ENCODE data around the gene HDAC8.

GRCh38 chrX:72395237-72395636 lies 177.4 kb downstream of the HDAC8 start:
- no peak for TF ChIP-seq POLR2A (IDR thresholded peaks at IDR 0.05)
- TF ChIP-seq, protein P1, sequence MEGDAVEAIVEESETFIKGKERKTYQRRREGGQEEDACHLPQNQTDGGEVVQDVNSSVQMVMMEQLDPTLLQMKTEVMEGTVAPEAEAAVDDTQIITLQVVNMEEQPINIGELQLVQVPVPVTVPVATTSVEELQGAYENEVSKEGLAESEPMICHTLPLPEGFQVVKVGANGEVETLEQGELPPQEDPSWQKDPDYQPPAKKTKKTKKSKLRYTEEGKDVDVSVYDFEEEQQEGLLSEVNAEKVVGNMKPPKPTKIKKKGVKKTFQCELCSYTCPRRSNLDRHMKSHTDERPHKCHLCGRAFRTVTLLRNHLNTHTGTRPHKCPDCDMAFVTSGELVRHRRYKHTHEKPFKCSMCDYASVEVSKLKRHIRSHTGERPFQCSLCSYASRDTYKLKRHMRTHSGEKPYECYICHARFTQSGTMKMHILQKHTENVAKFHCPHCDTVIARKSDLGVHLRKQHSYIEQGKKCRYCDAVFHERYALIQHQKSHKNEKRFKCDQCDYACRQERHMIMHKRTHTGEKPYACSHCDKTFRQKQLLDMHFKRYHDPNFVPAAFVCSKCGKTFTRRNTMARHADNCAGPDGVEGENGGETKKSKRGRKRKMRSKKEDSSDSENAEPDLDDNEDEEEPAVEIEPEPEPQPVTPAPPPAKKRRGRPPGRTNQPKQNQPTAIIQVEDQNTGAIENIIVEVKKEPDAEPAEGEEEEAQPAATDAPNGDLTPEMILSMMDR (IDR thresholded peaks at IDR 0.05): no peak

All from lower leg skin (tissue), 3 donors.